Stimulated activated naive CD4-positive, alpha-beta T cell (primary cell): ENCODE measurements around the gene TM4SF18.

Experiments
- DNase-seq, 6 experiments: peaks; one replicate each; lab custom pipeline; 2025; lab: John Stamatoyannopoulos, UW

The TM4SF18 gene

GRCh38 chr3:149283401-149283800 is 50.0 kb downstream of the TM4SF18 start:
- no peak for DNase-seq

- DNase-seq = no peak
Measured at GRCh38 chr3:149282836-149283235, 50.6 kb downstream of the TM4SF18 start.

GRCh38 chr3:149282322-149282721 is 51.1 kb downstream of the TM4SF18 start:
- DNase-seq = no peak

- no peak for DNase-seq
Measured at GRCh38 chr3:149280671-149281349, 52.6 kb downstream of the TM4SF18 start.

- DNase-seq = no peak
Measured at GRCh38 chr3:149278911-149279310, 54.5 kb downstream of the TM4SF18 start.

- peak in 3 of 6 experiments; percentile 6 to 40 (median 36) for DNase-seq
Measured at GRCh38 chr3:149277331-149277813, 56.1 kb downstream of the TM4SF18 start.

- no peak for DNase-seq
Measured at GRCh38 chr3:149276619-149277018, 56.8 kb downstream of the TM4SF18 start.

GRCh38 chr3:149274220-149274619 is 59.2 kb downstream of the TM4SF18 start:
- DNase-seq = no peak

- DNase-seq = peak in 4 of 6 experiments; percentile 4 to 62 (median 31)
Measured at GRCh38 chr3:149273096-149273751, 60.2 kb downstream of the TM4SF18 start.

- no peak for DNase-seq
Measured at GRCh38 chr3:149271669-149272068, 61.8 kb downstream of the TM4SF18 start.

- DNase-seq = no peak
Measured at GRCh38 chr3:149270180-149270579, 63.3 kb downstream of the TM4SF18 start.

GRCh38 chr3:149269687-149270086 is 63.7 kb downstream of the TM4SF18 start:
- DNase-seq = no peak
